Activated T-cell treated with anti-CD3 and anti-CD28 coated beads, Interleukin-2, amount 50 U/mL, for 4 hours (primary cell): Measurements from ENCODE around the gene INSM1. TPM values are rescaled to one million over a fixed set of nuclear protein-coding genes. Genes with fewer than 3 reads are reported as not detected.
A peak's percentile ranks its signal among the peaks of the same experiment; 100 is the strongest.

Source experiments
- ATAC-seq, 2 donors: fragments of 200-7000 bp; cut with Tn5 transposase; one replicate each; pipeline ENCODE4 v1.10.0; 2021
- DNase-seq: peaks from one replicate; pipeline ENCODE4 v3.0.0-alpha.2; 2020
- H3K27me3 Mint-ChIP-seq: one replicate; pipeline ENCODE4 v1.8.0; 2021; ENCODE audit warnings: low read depth, mixed read lengths
- H3K36me3 Mint-ChIP-seq: one replicate; pipeline ENCODE4 v1.8.0; 2022; ENCODE audit warnings: mixed read lengths; ENCODE audit not compliant: insufficient read depth
- H3K4me1 Mint-ChIP-seq: one replicate; pipeline ENCODE4 v1.8.0; 2021; ENCODE audit warnings: low read depth, mixed read lengths
- H3K4me3 Mint-ChIP-seq: one replicate; pipeline ENCODE4 v1.8.0; 2021; ENCODE audit warnings: mild to moderate bottlenecking, moderate library complexity, mixed read lengths
- H3K9me3 Mint-ChIP-seq: one replicate; pipeline ENCODE4 v1.8.0; 2021; ENCODE audit warnings: mixed read lengths
- total RNA-seq, 3 donors: library from RNA; stranded (reverse); gene quantifications; one replicate each; pipeline ENCODE4 v1.2.1, GENCODE V29; 2021

The INSM1 gene
- total RNA-seq, 3 donors from 2014 or later: 12.1 to 22.4 (median 14.6) TPM

- no peak for DNase-seq
- no peaks in the 10 kb centered on the region for H3K36me3 Mint-ChIP-seq
- peaks cover 15% of the 10 kb centered on the region for H3K4me1 Mint-ChIP-seq
- H3K4me3 Mint-ChIP-seq: no peak overlapping the region
- no peaks in the 10 kb centered on the region for H3K9me3 Mint-ChIP-seq
- ATAC-seq: no peak
- H3K27me3 Mint-ChIP-seq: peaks cover 68% of the 10 kb centered on the region
Measured at GRCh38 chr20:20366876-20367574, 879 bp upstream of the INSM1 start.

GRCh38 chr20:20368418-20369249 is 730 bp downstream of the INSM1 start:
- Mint-ChIP-seq H3K4me3 (no peak overlapping the region), H3K4me1 (peaks cover 13% of the 10 kb centered on the region), H3K9me3 (no peaks in the 10 kb centered on the region), H3K36me3 (no peaks in the 10 kb centered on the region), H3K27me3 (peaks cover 70% of the 10 kb centered on the region)
- ATAC-seq (peak; percentile 21 to 23), DNase-seq (no peak)

- peaks cover 69% of the 10 kb centered on the region for H3K27me3 Mint-ChIP-seq
- H3K36me3 Mint-ChIP-seq: no peaks in the 10 kb centered on the region
- no peaks in the 10 kb centered on the region for H3K9me3 Mint-ChIP-seq
- peak overlapping the region; percentile 76 for H3K4me3 Mint-ChIP-seq
- peak; percentile 12 to 14 for ATAC-seq
- DNase-seq: no peak
- H3K4me1 Mint-ChIP-seq: peaks cover 10% of the 10 kb centered on the region
Measured at GRCh38 chr20:20369250-20370093, 1.6 kb downstream of the INSM1 start.

- no peaks in the 10 kb centered on the region for H3K36me3 Mint-ChIP-seq
- peaks cover 10% of the 10 kb centered on the region for H3K4me1 Mint-ChIP-seq
- H3K9me3 Mint-ChIP-seq: no peaks in the 10 kb centered on the region
- peaks cover 64% of the 10 kb centered on the region for H3K27me3 Mint-ChIP-seq
- ATAC-seq (no peak), DNase-seq (no peak)
- H3K4me3 Mint-ChIP-seq: peak overlapping the region; percentile 76
Measured at GRCh38 chr20:20370094-20370575, 2.2 kb downstream of the INSM1 start.

- Mint-ChIP-seq H3K27me3 (peaks cover 66% of the 10 kb centered on the region), H3K9me3 (no peaks in the 10 kb centered on the region), H3K4me3 (no peak overlapping the region), H3K36me3 (no peaks in the 10 kb centered on the region), H3K4me1 (peaks cover 8% of the 10 kb centered on the region)
- ATAC-seq: no peak
- DNase-seq: no peak
Measured at GRCh38 chr20:20371083-20371482, 3.2 kb downstream of the INSM1 start.

GRCh38 chr20:20371681-20372080 is 3.8 kb downstream of the INSM1 start:
- no peaks in the 10 kb centered on the region for H3K9me3 Mint-ChIP-seq
- peaks cover 62% of the 10 kb centered on the region for H3K27me3 Mint-ChIP-seq
- DNase-seq: no peak
- H3K4me3 Mint-ChIP-seq: peak overlapping the region; percentile 0
- H3K36me3 Mint-ChIP-seq: no peaks in the 10 kb centered on the region
- H3K4me1 Mint-ChIP-seq: peaks cover 8% of the 10 kb centered on the region
- no peak for ATAC-seq

GRCh38 chr20:20373091-20373571 is 5.2 kb downstream of the INSM1 start:
- ATAC-seq (no peak), DNase-seq (no peak)
- Mint-ChIP-seq H3K9me3 (no peaks in the 10 kb centered on the region), H3K36me3 (no peaks in the 10 kb centered on the region), H3K27me3 (peaks cover 55% of the 10 kb centered on the region), H3K4me1 (peaks cover 6% of the 10 kb centered on the region), H3K4me3 (no peak overlapping the region)

GRCh38 chr20:20375862-20376261 is 8.0 kb downstream of the INSM1 start:
- DNase-seq (no peak), ATAC-seq (no peak)
- peaks cover 49% of the 10 kb centered on the region for H3K27me3 Mint-ChIP-seq
- no peaks in the 10 kb centered on the region for H3K4me1 Mint-ChIP-seq
- peaks cover 2% of the 10 kb centered on the region for H3K9me3 Mint-ChIP-seq
- H3K36me3 Mint-ChIP-seq: no peaks in the 10 kb centered on the region
- no peak overlapping the region for H3K4me3 Mint-ChIP-seq

- ATAC-seq (no peak), DNase-seq (no peak)
- H3K27me3 Mint-ChIP-seq: peaks cover 5% of the 10 kb centered on the region
- H3K4me1 Mint-ChIP-seq: no peaks in the 10 kb centered on the region
- peaks cover 4% of the 10 kb centered on the region for H3K36me3 Mint-ChIP-seq
- no peaks in the 10 kb centered on the region for H3K9me3 Mint-ChIP-seq
- no peak overlapping the region for H3K4me3 Mint-ChIP-seq
Measured at GRCh38 chr20:20386192-20386591, 18.3 kb downstream of the INSM1 start.

- Mint-ChIP-seq H3K4me3 (no peak overlapping the region), H3K9me3 (no peaks in the 10 kb centered on the region), H3K27me3 (no peaks in the 10 kb centered on the region), H3K36me3 (peaks cover 20% of the 10 kb centered on the region), H3K4me1 (no peaks in the 10 kb centered on the region)
- ATAC-seq (no peak), DNase-seq (no peak)
Measured at GRCh38 chr20:20390393-20390792, 22.5 kb downstream of the INSM1 start.

GRCh38 chr20:20391115-20391514 is 23.2 kb downstream of the INSM1 start:
- Mint-ChIP-seq H3K9me3 (no peaks in the 10 kb centered on the region), H3K27me3 (no peaks in the 10 kb centered on the region), H3K36me3 (peaks cover 20% of the 10 kb centered on the region), H3K4me3 (no peak overlapping the region), H3K4me1 (no peaks in the 10 kb centered on the region)
- no peak for DNase-seq
- no peak for ATAC-seq

GRCh38 chr20:20391766-20392165 is 23.9 kb downstream of the INSM1 start:
- Mint-ChIP-seq H3K4me3 (no peak overlapping the region), H3K27me3 (no peaks in the 10 kb centered on the region), H3K4me1 (no peaks in the 10 kb centered on the region), H3K9me3 (no peaks in the 10 kb centered on the region), H3K36me3 (peaks cover 20% of the 10 kb centered on the region)
- DNase-seq (no peak), ATAC-seq (no peak)

GRCh38 chr20:20393207-20394120 is 25.6 kb downstream of the INSM1 start:
- DNase-seq: no peak
- H3K27me3 Mint-ChIP-seq: no peaks in the 10 kb centered on the region
- no peak for ATAC-seq
- H3K36me3 Mint-ChIP-seq: peaks cover 22% of the 10 kb centered on the region
- no peaks in the 10 kb centered on the region for H3K9me3 Mint-ChIP-seq
- no peaks in the 10 kb centered on the region for H3K4me1 Mint-ChIP-seq
- H3K4me3 Mint-ChIP-seq: no peak overlapping the region
